ENCODE results near the gene RAPH1.

RAPH1 gene

GRCh38 chr2:203451689-203452088 lies 83.4 kb downstream of the RAPH1 start:
- Histone ChIP-seq H3K4me2 (ENCODE audit: low read depth, low read length) (no peak overlapping the region), H3K4me3 (ENCODE audit: low read length) (no peak overlapping the region), H3F3A (ENCODE audit: insufficient read depth, low read length) (no peaks in the 10 kb centered on the region), H3K9ac (ENCODE audit: low read length) (no peak overlapping the region), H3K9me3 (replicated peaks; ENCODE audit: insufficient read depth, low read length) (no peaks in the 10 kb centered on the region), H3K79me2 (ENCODE audit: low read length) (no peaks in the 10 kb centered on the region), H3K36me3 (replicated peaks; ENCODE audit: insufficient read depth, low read length) (no peaks in the 10 kb centered on the region), H3K27me3 (replicated peaks; ENCODE audit: insufficient read depth, low read length) (no peaks in the 10 kb centered on the region), H4K20me1 (ENCODE audit: insufficient read depth, low read length) (no peaks in the 10 kb centered on the region), H3K4me1 (ENCODE audit: low read length) (peaks cover 2% of the 10 kb centered on the region), H2AFZ (ENCODE audit: low read length) (no peak overlapping the region), H3K9me2 (replicated peaks; ENCODE audit: insufficient read depth, low read length) (no peaks in the 10 kb centered on the region), H3K27ac (ENCODE audit: low read length) (no peak overlapping the region)
- TF ChIP-seq EZH2 (optimal IDR thresholded peaks at IDR 0.05; ENCODE audit: low read depth, low read length), result no peak
- no peak for TF ChIP-seq EZH2phosphoT487 (IDR thresholded peaks at IDR 0.05; ENCODE audit: low read length)
- no peak for TF ChIP-seq CTCF (IDR thresholded peaks at IDR 0.05; ENCODE audit: low read length)
- DNase-seq, result no peak

DNA sequence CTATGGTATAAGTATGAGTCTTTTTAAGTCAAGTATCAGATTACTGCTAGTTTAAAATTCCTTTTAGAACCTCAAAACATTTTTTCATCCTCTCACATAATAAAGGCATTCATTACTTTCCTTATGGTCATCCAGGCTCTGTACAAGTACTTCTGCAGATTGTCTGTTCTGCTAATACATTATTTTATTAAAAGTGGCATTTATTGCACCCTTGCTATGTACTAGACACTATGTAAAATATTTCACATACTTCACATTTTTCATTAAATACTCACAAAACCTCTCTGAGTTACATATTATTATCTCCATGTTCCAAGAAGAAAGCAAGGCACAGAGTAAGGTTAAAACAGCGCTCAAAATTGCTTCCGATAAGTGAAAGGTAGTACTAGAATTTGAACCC lies 84.1 kb downstream of the RAPH1 start:
- H3K4me2 ChIP-seq (ENCODE audit: low read depth, low read length), result no peak overlapping the region
- DNase-seq, result no peak
- TF ChIP-seq CTCF (IDR thresholded peaks at IDR 0.05; ENCODE audit: low read length) (no peak), EZH2 (optimal IDR thresholded peaks at IDR 0.05; ENCODE audit: low read depth, low read length) (no peak), EZH2phosphoT487 (IDR thresholded peaks at IDR 0.05; ENCODE audit: low read length) (no peak)

DNA sequence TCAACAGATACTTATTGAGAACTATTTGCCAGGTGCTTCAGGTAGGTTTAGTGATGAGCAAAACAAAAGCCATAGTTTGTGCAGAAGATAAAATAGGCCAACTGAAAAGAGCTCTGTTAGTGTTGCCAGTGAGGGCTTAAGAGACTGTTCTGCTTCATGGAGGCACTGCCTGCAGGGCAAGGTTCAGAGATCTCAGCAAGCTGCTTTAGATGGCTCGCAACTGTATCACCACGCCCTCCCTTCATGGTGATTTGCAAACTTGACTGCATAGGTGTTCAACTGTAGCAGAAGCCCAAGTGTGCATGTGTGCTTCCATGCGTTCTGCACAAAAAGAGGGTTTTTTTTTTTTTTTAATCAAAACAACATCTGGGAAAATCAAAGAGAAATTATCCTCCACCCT lies 84.5 kb downstream of the RAPH1 start:
- Histone ChIP-seq H3F3A (ENCODE audit: insufficient read depth, low read length) (peaks cover 7% of the 10 kb centered on the region; the same call in 1 of the 2 replicates), H3K4me2 (ENCODE audit: low read depth, low read length) (no peak overlapping the region), H3K27ac (ENCODE audit: low read length) (no peak overlapping the region), H4K20me1 (ENCODE audit: insufficient read depth, low read length) (no peaks in the 10 kb centered on the region), H3K4me3 (ENCODE audit: low read length) (no peak overlapping the region), H3K36me3 (replicated peaks; ENCODE audit: insufficient read depth, low read length) (no peaks in the 10 kb centered on the region), H2AFZ (ENCODE audit: low read length) (no peak overlapping the region), H3K4me1 (ENCODE audit: low read length) (peaks cover 12% of the 10 kb centered on the region), H3K27me3 (replicated peaks; ENCODE audit: insufficient read depth, low read length) (no peaks in the 10 kb centered on the region), H3K9me3 (replicated peaks; ENCODE audit: insufficient read depth, low read length) (no peaks in the 10 kb centered on the region), H3K9me2 (replicated peaks; ENCODE audit: insufficient read depth, low read length) (no peaks in the 10 kb centered on the region), H3K9ac (ENCODE audit: low read length) (no peak overlapping the region), H3K79me2 (ENCODE audit: low read length) (no peaks in the 10 kb centered on the region)
- TF ChIP-seq EZH2 (optimal IDR thresholded peaks at IDR 0.05; ENCODE audit: low read depth, low read length), result no peak
- DNase-seq, result no peak

More for the DNA sequence above, 84.1 kb downstream of the RAPH1 start:
- peaks cover 5% of the 10 kb centered on the region; the same call in 1 of the 2 replicates for H3F3A ChIP-seq (ENCODE audit: insufficient read depth, low read length)
- no peaks in the 10 kb centered on the region for H3K79me2 ChIP-seq (ENCODE audit: low read length)
- no peak overlapping the region for H3K9ac ChIP-seq (ENCODE audit: low read length)
- no peak overlapping the region for H3K27ac ChIP-seq (ENCODE audit: low read length)
- H3K36me3 ChIP-seq (replicated peaks; ENCODE audit: insufficient read depth, low read length), result no peaks in the 10 kb centered on the region
- no peaks in the 10 kb centered on the region for H3K9me2 ChIP-seq (replicated peaks; ENCODE audit: insufficient read depth, low read length)
- no peaks in the 10 kb centered on the region for H3K9me3 ChIP-seq (replicated peaks; ENCODE audit: insufficient read depth, low read length)
- H3K27me3 ChIP-seq (replicated peaks; ENCODE audit: insufficient read depth, low read length), result no peaks in the 10 kb centered on the region
- no peaks in the 10 kb centered on the region for H4K20me1 ChIP-seq (ENCODE audit: insufficient read depth, low read length)
- no peak overlapping the region for H2AFZ ChIP-seq (ENCODE audit: low read length)
- peaks cover 9% of the 10 kb centered on the region for H3K4me1 ChIP-seq (ENCODE audit: low read length)
- no peak overlapping the region for H3K4me3 ChIP-seq (ENCODE audit: low read length)

DNA sequence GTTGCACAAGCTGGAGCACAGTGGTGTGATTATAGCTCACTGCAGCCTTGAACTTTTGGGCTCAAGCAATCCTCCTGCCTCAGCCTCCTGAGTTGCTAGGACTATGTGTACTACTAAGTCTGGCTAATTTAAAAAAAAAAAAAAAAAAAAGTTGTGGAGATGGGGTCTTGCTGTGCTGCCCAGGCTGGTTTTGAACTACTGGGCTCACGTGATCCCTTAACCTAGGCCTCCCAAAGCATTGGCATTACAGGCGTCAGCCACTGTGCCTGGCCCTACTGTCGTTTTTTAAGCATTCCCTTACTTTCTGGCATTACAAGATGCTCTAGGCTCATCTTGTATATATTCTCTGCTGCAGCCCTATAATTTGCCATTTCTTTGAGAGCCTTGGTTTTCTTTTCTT lies 88.3 kb downstream of the RAPH1 start:
- H3K9me3 ChIP-seq (replicated peaks; ENCODE audit: insufficient read depth, low read length), result no peaks in the 10 kb centered on the region
- DNase-seq, result no peak
- no peaks in the 10 kb centered on the region for H3K27me3 ChIP-seq (replicated peaks; ENCODE audit: insufficient read depth, low read length)
- no peak overlapping the region for H3K4me3 ChIP-seq (ENCODE audit: low read length)
- peaks cover 15% of the 10 kb centered on the region for H3K4me1 ChIP-seq (ENCODE audit: low read length)
- no peaks in the 10 kb centered on the region for H3K9me2 ChIP-seq (replicated peaks; ENCODE audit: insufficient read depth, low read length)
- no peaks in the 10 kb centered on the region for H4K20me1 ChIP-seq (ENCODE audit: insufficient read depth, low read length)
- no peak overlapping the region for H3K9ac ChIP-seq (ENCODE audit: low read length)
- peaks cover 7% of the 10 kb centered on the region; the same call in 1 of the 2 replicates for H3F3A ChIP-seq (ENCODE audit: insufficient read depth, low read length)
- H3K79me2 ChIP-seq (ENCODE audit: low read length), result no peaks in the 10 kb centered on the region
- H3K27ac ChIP-seq (ENCODE audit: low read length), result peak overlapping the region; percentile 70; the same call in 1 of the 2 replicates
- no peak overlapping the region for H2AFZ ChIP-seq (ENCODE audit: low read length)
- no peak for TF ChIP-seq CTCF (IDR thresholded peaks at IDR 0.05; ENCODE audit: low read length)
- TF ChIP-seq EZH2 (optimal IDR thresholded peaks at IDR 0.05; ENCODE audit: low read depth, low read length), result no peak
- no peak for TF ChIP-seq EZH2phosphoT487 (IDR thresholded peaks at IDR 0.05; ENCODE audit: low read length)
- H3K36me3 ChIP-seq (replicated peaks; ENCODE audit: insufficient read depth, low read length), result no peaks in the 10 kb centered on the region
- no peak overlapping the region for H3K4me2 ChIP-seq (ENCODE audit: low read depth, low read length)

Data from MM.1S (cell line).